Epithelial cell of esophagus (primary cell): ENCODE data around the gene ELOA2.

Experiments
- DNase-seq: peaks from one replicate; pipeline ENCODE4 v3.0.0; 2010; ENCODE audit warnings: low read depth
- H3K4me3 ChIP-seq: 2 replicates; pipeline ENCODE4 v1.5.1; 2011; ENCODE audit warnings: mild to moderate bottlenecking, low read length, control low read depth
- TF ChIP-seq, protein P1 (sequence below): IDR thresholded peaks from 2 replicates; pipeline ENCODE4 v1.5.1; 2011; ENCODE audit warnings: low read depth, mild to moderate bottlenecking, low read length, control low read depth, inconsistent platforms; ENCODE audit not compliant: insufficient read depth; ENCODE audit errors: missing control alignments

ELOA2 gene, protein sequence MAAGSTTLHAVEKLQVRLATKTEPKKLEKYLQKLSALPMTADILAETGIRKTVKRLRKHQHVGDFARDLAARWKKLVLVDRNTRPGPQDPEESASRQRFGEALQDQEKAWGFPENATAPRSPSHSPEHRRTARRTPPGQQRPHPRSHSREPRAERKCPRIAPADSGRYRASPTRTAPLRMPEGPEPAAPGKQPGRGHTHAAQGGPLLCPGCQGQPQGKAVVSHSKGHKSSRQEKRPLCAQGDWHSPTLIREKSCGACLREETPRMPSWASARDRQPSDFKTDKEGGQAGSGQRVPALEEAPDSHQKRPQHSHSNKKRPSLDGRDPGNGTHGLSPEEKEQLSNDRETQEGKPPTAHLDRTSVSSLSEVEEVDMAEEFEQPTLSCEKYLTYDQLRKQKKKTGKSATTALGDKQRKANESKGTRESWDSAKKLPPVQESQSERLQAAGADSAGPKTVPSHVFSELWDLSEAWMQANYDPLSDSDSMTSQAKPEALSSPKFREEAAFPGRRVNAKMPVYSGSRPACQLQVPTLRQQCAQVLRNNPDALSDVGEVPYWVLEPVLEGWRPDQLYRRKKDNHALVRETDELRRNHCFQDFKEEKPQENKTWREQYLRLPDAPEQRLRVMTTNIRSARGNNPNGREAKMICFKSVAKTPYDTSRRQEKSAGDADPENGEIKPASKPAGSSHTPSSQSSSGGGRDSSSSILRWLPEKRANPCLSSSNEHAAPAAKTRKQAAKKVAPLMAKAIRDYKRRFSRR

DNA sequence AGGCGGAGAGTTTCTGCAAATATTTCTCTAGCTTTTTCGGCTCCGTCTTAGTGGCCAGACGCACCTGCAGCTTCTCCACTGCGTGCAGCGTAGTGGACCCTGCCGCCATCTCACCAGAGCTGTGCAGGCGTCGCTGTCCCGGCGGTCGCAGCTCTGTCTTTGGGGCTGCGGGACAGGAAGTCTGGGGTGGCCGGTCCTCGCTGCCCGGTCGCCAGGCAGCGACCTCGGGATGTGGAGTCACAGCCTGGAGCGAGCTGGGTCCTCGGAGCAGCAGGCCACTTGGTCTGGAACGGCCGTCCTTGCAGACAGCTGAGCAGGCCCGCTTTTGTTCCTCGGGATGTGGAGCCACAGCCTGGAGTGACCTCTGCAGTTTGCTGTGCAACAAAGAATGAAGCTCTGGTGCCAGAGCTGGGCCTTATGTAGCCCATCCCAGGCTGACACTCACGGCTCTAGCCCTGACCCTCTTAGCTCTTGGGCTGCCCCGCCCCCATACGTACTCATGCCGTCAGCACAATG, at the start of gene ELOA2:
Gene ELOA2, minus strand, starts transcription at position 466 of the 516 bp plus-strand sequence. Its CDS starts 357 bp downstream, at position 109.
- H3K4me3 ChIP-seq: no peak within 1 kb of the TSS
- DNase-seq: no peak
- TF ChIP-seq, protein P1, sequence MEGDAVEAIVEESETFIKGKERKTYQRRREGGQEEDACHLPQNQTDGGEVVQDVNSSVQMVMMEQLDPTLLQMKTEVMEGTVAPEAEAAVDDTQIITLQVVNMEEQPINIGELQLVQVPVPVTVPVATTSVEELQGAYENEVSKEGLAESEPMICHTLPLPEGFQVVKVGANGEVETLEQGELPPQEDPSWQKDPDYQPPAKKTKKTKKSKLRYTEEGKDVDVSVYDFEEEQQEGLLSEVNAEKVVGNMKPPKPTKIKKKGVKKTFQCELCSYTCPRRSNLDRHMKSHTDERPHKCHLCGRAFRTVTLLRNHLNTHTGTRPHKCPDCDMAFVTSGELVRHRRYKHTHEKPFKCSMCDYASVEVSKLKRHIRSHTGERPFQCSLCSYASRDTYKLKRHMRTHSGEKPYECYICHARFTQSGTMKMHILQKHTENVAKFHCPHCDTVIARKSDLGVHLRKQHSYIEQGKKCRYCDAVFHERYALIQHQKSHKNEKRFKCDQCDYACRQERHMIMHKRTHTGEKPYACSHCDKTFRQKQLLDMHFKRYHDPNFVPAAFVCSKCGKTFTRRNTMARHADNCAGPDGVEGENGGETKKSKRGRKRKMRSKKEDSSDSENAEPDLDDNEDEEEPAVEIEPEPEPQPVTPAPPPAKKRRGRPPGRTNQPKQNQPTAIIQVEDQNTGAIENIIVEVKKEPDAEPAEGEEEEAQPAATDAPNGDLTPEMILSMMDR: no peak

DNA sequence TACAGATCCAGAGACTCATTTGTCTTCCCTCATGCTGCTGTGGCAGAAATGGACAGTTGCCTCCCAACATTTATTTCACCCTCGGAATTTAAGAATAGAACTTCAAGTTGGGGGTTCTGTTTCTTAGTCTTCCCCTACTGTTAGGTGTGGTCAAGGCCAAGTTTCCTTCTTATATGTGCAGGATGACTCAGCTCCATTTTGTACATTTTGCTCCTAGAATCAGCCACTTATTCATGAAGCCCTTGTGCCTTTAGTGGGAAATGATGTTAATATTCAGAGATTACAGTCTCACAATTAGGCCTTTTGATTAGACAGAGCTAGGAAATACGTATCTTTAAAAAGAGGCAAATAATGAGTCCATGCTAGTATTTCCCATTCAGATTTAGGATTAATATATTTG, 46.2 kb upstream of the ELOA2 start:
- DNase-seq: peak; percentile 10
- TF ChIP-seq, protein P1: no peak

DNA sequence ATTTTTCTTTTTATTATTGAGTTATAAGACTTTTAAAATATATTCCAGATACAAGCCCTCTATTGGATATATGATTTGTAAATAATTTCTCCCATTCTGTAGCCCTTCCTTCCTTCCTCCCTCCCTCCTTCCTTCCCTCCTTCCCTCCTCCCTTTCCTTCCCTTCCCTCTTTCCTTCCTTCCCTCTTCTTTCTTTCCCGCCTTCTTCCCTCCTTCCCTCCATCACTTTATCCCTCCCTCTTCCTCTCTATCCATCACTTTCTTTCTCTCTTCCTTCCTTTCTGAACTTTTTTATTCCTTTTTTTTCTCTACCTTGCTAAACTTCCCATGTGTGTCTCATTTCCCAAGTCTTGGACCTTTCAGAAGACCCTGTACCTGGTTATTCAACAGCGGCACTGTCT, 45.5 kb upstream of the ELOA2 start:
- no peak overlapping the region for H3K4me3 ChIP-seq
- DNase-seq: no peak
- TF ChIP-seq, protein P1: no peak

More for the DNA sequence above, 46.2 kb upstream of the ELOA2 start:
- H3K4me3 ChIP-seq: no peak overlapping the region

DNA sequence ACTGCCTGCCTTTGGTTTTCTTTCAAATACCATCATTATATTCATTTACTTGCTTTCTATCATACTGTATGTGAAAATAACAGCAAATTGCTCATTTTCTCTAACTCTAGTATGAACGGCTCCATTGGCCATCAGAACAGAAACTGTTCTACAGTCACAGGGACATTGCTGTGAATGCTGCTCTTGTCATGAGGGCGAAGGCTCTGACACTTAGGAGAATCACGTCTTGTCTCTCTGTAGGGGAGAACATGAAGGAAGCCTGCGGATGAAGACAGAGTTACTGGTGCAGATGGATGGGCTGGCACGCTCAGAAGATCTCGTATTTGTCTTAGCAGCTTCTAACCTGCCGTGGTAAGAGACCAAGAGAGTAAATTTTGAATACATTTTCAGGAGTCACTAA, 41.7 kb upstream of the ELOA2 start:
- H3K4me3 ChIP-seq: no peak overlapping the region
- TF ChIP-seq, protein P1: no peak
- DNase-seq: no peak

DNA sequence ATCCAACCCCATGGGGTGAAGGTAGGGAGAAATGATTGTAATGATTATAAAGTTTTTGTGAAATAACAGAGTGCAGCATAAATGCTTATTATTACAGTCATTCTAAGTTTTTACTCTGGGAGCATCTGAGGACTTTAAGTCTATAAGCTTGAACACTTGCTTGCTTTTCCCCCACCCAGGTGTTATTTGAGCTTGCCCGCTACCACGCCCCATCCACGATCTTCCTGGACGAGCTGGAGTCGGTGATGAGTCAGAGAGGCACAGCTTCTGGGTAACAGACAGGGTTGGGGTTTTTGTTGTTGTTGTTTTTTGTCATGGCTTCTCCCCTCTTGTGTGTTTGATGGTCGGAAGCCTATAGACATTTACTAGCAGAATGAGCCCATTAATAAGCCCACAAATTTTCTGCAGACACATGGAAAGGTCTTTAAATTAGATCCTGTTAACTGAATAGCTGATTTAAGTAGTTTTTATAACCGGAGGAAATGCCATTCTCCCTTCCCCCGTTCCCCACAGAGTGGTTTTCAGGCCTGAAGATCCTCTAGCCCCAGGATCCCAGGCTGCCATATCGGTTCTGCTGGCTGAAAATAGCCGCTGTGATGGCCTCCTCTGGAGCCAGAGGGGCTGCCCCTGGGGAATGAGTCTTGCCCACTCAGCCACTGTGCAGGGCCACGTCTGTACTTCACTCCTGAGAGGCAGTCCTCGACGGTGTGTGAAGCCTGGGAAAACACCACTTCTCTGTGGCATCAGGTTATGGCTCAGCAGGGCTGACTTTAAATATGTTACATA, 39.9 kb upstream of the ELOA2 start:
- peak; percentile 77 for DNase-seq
- TF ChIP-seq, protein P1: no peak
- no peak overlapping the region for H3K4me3 ChIP-seq

DNA sequence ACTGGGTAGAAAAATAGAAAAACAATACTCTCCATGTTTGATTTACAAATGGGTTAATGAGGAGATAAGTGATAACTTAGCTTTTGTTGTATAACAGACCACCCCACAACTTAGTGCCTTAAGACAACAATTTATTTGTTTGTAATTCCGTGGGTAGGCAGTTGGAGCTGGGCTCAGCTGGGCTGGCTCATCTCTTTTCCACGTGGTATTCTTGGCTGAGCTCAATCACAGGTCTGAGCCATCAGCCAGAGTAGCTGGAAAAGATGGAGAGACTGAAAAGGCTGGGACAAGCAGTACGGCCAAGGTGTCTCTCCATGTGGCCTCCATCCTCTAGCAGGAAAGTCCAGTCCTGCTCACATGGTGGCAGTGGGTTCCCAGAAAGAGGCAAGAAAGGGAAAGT, 32.2 kb upstream of the ELOA2 start:
- H3K4me3 ChIP-seq: no peak overlapping the region
- TF ChIP-seq, protein P1: no peak
- no peak for DNase-seq
